HG02763 (cell line): Measurements from ENCODE around the gene BTBD2.
"Not testable (repeated sequence)": the region's sequence is repeated elsewhere in the genome, so short reads cannot be mapped to it uniquely, and the experiment has no call there.

Source experiments
- ATAC-seq: cut with Tn5 transposase; IDR thresholded peaks from one replicate; pipeline ENCODE4 v1.9.1; 2021; ENCODE audit warnings: mild to moderate bottlenecking, moderate library complexity; ENCODE audit not compliant: unreplicated experiment

The BTBD2 gene

GRCh38 chr19:2016041-2016807 is 710 bp upstream of the BTBD2 start:
- no peak for ATAC-seq

- no peak for ATAC-seq
These were observed 545 bp downstream of the BTBD2 start for GRCh38 chr19:2014731-2015607.

GRCh38 chr19:2014131-2014571 is 1.4 kb downstream of the BTBD2 start:
- no peak for ATAC-seq

- ATAC-seq: no peak
These were observed 1.9 kb downstream of the BTBD2 start for GRCh38 chr19:2013683-2013961.

GRCh38 chr19:2012941-2013682 is 2.4 kb downstream of the BTBD2 start:
- no peak for ATAC-seq

GRCh38 chr19:2011169-2011568 is 4.3 kb downstream of the BTBD2 start:
- ATAC-seq: no peak

- ATAC-seq: no peak
These were observed 5.3 kb downstream of the BTBD2 start for GRCh38 chr19:2010135-2010668.

GRCh38 chr19:2003874-2004273 is 11.6 kb downstream of the BTBD2 start:
- no peak for ATAC-seq

- no peak for ATAC-seq
These were observed 15.5 kb downstream of the BTBD2 start for GRCh38 chr19:1999856-2000515.

- ATAC-seq: no peak
These were observed 16.5 kb downstream of the BTBD2 start for GRCh38 chr19:1998712-1999708.

GRCh38 chr19:1997353-1998233 is 17.9 kb downstream of the BTBD2 start:
- no peak for ATAC-seq

GRCh38 chr19:1992759-1993260 is 22.7 kb downstream of the BTBD2 start:
- ATAC-seq: no peak

- no peak for ATAC-seq
These were observed 24.2 kb downstream of the BTBD2 start for GRCh38 chr19:1991018-1991913.

- no peak for ATAC-seq
These were observed 25.1 kb downstream of the BTBD2 start for GRCh38 chr19:1990230-1991017.

- ATAC-seq: no peak
These were observed 25.8 kb downstream of the BTBD2 start for GRCh38 chr19:1989513-1990229.

GRCh38 chr19:1988464-1988863 is 27.1 kb downstream of the BTBD2 start:
- ATAC-seq: not testable (repeated sequence)
